NCI-H460 (cell line): ENCODE data around the gene VRTN. TPM values are rescaled to one million over a fixed set of nuclear protein-coding genes. Genes with fewer than 3 reads are reported as not detected.
"Not testable (repeated sequence)": the region's sequence is repeated elsewhere in the genome, so short reads cannot be mapped to it uniquely, and the experiment has no call there.

Experiments used
- DNase-seq: peaks from one replicate; pipeline ENCODE4 v3.0.0-alpha.2; 2016; ENCODE audit warnings: low read depth; ENCODE audit errors: extremely low read depth
- polyA plus RNA-seq: library from polyadenylated mRNA; depleted of rRNA; stranded (reverse); fragments of >200 nt; gene quantifications from 2 replicates; pipeline ENCODE4 v1.2.3, GENCODE V29; 2014; cell fraction: nucleus; rRNA removed
- total RNA-seq: library from RNA; depleted of rRNA; stranded (reverse); fragments of >200 nt; shearing (Covaris generic); gene quantifications from 2 replicates; pipeline ENCODE4 v1.2.3, GENCODE V29; 2014; rRNA removed

VRTN gene, protein sequence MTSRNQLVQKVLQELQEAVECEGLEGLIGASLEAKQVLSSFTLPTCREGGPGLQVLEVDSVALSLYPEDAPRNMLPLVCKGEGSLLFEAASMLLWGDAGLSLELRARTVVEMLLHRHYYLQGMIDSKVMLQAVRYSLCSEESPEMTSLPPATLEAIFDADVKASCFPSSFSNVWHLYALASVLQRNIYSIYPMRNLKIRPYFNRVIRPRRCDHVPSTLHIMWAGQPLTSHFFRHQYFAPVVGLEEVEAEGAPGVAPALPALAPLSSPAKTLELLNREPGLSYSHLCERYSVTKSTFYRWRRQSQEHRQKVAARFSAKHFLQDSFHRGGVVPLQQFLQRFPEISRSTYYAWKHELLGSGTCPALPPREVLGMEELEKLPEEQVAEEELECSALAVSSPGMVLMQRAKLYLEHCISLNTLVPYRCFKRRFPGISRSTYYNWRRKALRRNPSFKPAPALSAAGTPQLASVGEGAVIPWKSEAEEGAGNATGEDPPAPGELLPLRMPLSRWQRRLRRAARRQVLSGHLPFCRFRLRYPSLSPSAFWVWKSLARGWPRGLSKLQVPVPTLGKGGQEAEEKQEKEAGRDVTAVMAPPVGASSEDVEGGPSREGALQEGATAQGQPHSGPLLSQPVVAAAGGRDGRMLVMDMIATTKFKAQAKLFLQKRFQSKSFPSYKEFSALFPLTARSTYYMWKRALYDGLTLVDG
- total RNA-seq: not detected in 2 replicates
- not detected in 2 replicates for polyA plus RNA-seq

DNA sequence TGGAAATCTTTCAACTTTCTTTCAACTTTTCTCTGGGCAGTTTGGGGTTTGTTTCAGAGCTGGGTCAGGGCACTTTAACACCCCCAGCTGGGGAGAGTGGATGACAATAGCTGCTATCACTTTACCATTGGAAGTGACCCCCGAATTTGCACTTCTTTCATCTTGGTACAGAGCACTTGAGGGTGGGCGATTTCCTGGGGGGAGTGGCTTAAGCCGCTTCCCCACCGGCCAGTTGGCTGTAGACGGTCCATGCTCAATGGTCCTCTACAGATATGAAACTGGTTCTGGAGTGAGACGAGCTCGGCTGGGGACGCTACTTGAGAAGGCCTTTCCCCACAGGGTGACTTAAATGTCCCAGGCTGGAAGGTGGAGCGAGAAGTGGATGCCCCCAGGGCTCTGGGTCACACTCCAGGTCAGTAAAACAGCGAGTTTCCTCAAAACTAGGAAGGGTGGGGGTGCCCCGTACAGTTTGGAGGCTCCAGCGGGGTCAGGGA, at the start of gene VRTN:
Gene VRTN, plus strand, starts transcription at position 231 of the 494 bp plus-strand sequence. CDS start 8,313 bp downstream, outside the sequence.
- no peak for DNase-seq

DNA sequence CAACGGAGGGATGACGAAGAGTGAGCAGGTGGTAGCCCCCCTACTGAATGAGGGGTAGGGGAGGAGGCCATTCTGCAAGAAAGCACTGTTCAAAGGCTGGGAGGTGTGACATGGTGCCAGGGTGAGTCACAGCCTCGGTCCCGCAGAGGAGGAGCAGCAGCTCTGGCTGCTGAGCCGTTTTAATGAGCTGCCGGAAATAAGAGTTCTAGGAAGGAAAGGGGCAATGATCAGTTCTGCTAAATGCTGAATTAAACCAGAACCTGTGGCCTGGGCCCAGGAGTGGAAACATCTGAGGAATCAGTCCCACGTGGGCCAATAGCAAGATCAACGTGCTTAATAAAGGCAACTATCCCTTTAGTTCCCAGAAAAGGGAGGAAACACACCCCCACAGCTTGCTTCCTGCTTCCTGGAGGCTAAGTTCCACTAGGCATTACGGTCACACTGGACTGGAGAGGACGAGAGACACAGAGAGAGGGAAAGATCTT, 49.2 kb upstream of the VRTN start:
- no peak for DNase-seq

DNA sequence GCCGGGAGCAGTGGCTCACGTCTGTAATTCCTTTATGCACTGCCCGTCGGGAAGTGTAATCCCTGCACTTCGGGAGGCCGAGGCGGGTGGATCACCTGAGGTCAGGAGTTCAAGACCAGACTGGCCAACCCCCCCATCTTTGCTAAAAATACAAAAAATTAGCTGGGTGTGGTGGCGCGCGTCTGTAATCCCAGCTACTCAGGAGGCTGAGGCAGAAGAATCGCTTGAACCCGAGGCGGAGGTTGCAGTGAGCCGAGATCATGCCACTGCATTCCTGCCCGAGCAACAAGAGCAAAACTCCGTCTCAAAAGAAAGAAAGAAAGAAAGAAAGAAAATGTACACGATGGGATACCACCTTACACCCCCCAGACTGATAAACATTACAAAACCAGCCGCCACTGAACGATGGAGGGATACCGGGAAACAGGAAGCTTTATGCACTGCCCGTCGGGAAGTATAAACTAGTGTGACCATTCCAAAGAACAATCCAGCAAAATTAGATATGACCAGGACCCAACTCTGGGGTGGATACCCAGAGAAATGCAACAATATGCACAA, 46.6 kb upstream of the VRTN start:
- DNase-seq: no peak

DNA sequence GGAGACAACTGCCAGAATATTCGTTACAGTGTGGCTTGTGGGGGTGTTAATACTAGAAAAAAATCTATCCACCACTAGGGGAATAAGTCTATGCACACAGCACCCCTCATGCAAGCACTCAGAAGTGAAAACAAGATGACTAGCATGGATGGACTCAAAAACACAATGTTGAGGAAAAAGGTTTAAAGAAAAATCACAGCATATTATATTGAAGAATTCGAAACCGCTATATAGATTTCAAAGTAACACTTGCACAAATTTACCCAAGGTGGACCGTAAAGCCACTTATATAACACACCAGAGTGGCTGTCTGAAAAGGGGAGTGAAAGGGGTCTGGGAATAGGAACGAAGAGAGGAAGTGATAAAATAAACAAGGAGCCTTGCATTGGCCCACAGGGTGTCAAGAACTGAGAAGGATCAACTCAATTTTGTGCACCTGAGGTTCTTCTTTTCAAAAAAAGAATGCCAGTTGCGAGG, 46.1 kb upstream of the VRTN start:
- peak; percentile 36 for DNase-seq

DNA sequence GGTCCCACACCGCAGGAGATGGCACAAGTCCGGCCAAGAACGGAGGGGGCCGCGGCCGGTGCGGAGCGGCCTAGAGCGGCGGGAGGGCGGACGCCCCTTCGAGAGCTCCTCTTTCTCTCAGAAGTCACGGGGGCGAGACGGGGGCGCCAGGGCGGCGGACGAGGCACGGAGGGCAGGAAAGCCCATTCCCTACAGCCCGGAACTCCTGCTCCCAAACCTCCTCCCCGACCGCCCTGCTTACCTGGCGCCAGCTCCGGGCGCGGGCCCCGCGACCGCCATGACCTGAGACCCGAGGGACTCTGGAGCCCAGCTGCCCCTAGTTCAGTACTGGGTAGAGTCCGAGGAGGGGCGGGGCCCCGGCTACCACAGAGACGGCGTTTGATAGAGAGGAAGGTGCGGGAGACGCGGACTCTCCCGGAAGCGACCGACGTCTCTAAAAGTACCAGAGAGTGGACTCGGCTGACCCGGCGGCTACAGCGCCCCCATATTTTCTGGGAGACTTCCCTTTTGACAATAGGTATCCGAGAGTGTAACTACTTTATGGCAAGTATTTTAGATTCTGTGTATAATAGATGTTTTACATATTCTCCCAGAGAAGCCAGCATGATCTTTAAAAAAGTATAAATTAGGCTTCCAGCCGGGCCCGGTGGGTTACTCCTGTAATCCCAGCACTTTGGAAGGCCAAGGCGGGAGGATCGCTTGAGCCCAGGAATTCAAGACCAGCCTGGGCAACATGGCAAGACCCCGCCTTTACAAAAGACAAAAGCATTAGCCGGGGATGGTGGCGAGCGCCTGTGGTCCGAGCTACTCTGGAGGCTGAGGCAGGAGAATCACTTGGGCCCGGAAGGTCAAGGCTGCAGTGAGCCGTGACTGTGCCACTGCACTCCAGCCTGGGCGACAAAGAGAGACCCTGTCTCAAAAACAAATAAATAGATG, 45.4 kb upstream of the VRTN start, which contains the start of gene ABCD4:
Gene ABCD4, minus strand, starts transcription at position 301 of the 936 bp plus-strand sequence. Its CDS starts 22 bp downstream, at position 279.
- peak; percentile 93 for DNase-seq

DNA sequence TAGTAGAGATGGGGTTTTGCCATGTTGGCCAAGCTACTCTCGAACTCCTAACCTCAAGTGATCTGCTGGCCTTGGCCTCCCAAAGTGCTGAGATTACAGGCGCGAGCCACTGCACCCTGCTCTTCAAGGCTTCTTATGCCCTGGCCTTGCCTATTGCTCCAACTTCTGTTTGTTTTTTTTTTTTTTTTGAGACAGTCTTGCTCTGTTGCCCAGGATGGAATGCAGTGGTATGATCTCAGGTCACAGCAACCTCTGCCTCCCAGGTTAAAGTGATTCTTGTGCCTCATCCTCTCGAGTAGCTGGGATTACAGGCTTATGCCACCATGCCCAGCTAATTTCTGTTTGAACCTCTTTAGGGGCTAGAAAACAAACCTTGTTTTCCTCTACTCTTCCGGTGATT, 39.6 kb upstream of the VRTN start:
- no peak for DNase-seq

DNA sequence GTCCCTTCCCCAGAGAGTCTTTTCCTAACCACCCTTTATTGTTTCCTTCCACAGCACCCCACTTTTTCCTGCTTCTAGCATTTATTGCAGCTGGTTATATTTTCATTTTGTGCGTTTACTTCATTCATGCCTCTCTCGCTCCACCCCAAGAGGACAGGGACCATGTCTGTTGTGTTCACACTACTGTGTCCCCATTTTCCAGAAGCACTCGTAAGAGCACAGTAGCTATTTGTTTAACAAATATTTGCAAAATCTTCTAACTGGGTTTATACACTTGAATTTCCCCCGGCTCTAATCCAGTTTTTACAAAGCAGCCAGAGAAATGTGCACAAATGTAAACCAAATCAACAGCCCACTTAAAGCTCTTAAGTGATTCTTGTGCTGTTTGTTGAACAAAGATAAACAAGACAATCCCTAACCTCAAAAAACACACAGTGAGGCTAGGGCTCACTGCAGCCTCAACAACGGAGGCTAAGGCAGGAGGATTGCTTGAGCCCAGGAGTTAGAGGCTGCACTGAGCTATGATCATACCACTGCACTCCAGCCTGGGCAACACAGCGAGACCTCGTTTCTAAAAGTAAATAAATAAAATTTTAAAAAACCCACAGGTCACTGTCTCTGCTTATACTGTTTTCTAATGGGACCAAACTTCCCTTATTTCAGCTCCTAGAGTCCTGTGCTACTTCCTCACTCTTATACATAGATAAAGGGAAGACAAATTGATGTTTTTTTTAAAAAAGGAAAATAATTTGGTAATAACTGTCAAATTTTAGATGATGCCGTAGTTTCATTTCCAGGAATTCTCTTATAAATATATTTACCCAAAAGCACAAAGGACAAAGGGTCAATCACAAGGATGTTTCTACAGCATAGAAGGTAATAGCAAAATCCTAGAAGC, 38.9 kb upstream of the VRTN start:
- DNase-seq: no peak

DNA sequence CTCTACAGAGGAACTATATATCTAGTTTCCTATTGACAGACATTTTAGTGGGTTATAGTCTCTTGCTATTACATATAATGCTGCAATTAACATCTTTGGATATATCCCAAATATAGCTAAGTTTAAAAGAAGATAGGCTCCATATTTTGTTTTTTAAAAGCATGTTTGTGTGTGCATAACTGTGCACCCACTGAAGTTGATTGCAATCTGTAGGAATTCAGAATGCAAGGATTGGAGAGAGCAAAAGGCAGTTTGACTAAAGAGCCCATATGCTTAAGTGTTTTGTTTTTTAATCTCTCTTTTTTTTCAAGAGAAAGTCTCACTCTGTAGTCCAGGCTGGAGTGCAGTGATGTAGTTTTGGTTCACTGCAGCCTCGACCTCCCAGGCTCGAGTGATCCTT, 36.1 kb upstream of the VRTN start:
- DNase-seq: no peak

DNA sequence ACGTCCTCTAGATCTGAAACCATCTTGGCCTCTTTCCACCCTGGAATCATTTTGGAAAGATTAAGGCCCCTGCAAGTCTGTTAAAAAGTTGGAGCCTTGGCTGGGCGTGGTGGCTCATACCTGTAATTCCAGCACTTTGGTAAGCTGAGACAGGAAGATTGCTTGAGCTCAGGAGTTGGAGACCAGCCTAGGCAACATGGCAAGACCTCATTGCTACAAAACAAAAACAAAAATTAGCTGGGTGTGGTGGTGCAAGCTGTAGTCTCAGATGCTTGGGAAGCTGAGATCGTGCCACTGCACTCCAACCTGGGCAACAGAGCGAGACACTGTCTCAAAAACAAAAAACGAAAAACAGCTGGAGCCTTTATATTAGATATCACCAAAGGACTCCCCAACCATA, 34.7 kb upstream of the VRTN start:
- DNase-seq: no peak

DNA sequence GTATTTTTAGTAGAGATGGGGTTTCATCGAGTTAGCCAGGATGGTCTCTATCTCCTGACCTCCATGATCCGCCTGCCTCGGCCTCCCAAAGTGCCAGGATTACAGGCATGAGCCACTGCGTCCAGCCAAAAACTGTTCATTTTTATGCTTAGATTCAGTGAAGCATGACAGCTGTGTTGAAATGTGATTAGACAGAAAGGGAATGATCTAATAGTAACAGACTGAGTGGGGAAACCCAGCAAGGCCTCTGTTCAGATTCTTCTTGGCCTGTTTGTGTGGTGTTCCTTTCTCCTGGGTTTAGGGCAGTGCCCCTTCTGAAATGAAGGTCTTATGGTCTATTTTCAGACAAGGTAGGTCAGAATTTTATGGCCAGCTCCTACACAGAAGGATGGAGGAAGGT, 33.7 kb upstream of the VRTN start:
- no peak for DNase-seq

DNA sequence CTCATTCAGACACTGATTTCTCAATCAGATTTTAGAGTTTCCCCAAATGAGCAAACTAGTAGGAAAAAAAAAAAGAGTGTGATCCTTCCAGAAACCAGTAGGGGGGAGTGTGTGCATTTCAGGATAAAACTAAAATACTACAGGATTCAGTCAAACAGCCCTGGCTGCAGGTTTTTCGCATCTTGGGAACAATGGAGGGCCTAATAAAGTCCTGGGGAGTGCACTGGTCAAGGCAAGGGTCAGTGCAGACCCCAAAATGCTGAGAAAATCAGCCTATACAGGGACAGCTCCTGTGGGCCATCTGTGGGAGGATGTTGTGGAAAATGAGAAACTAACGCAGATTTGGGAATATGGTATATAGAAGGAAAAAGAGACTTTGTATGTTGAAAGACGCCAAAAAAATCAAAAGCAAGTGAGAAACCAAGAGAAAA, 23.3 kb upstream of the VRTN start:
- DNase-seq: peak; percentile 21

DNA sequence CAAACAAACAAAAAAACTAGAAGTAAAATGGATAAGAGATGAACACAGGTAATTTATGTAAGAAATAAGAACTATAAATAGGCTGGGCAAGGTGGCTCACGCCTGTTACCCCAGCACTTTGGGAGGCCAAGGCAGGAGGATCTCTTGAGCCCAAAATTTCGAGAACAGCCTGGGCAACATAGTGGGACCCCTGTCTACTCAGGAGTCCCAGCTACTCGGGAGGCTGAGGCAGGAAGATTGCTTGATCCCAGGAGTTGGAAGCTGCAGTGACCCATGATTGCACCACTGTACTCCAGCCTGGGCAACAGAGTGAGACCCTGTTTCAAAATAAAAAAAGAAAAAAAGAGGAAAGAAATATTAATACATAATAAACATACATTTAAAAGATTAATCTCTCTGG, 22.8 kb upstream of the VRTN start:
- no peak for DNase-seq

DNA sequence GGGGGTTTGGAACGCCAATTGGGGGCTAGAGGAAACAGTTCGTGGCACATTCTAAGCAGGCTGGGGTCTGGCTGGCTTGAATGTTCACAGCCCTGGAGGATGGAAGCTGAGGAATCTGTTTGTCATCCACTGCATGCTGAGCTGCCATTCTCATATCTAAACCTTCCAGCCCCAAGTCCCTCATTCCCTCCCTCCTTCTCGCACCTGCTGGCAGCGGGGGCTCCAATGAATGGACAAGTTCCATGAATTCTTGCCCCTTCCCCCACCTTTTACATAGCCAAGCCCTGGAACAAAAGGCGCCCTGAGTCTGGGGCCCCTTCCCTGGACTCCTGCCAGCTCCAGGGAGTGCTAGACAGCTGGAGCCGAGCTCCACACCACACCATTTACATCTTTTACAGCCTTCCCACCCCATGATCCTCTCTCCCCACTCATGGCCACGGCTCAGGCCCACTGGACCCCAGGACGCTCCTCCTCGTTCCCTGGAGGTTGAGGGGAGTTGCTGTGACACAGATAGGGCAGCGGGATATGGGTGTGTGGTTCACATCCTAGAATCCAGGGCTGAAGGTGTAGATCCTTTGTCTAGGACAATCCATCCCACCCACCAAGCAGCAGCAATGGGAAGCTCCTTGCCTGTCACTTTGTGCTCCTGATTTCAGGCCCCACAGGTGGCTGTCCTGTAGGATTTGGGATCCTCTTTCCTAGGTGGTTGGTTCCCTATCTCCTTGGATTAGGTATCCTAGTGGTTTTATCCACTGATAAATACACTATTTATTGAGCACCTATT, 21.7 kb upstream of the VRTN start:
- no peak for DNase-seq

DNA sequence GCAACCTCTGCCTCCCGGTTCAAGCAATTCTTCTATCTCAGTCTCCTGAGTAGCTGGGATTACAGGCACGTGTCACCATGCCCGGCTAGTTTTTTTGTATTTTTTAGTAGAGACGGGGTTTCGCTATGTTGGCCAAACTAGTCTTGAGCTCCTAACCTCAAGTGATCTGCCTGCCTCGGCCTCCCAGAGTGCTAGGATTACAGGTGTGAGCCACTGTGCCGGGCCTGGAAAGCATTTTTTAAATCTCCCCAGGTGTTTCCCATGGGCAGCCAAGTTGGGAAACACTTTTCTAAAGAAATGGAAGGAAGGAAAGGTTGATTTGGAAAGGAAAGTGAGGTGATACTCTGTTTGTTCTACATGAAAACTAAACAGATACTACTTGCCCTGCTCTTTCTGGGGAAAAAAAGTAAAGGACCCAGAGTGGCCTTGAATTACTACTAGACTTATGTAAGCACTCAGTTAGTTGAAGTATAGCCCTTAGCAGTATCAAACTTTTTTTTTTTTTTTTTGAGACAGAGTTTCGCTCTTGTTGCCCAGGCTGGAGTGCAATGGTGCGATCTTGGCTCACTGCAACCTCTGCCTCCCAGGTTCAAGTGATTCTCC, 18.2 kb upstream of the VRTN start:
- not testable (repeated sequence) for DNase-seq

DNA sequence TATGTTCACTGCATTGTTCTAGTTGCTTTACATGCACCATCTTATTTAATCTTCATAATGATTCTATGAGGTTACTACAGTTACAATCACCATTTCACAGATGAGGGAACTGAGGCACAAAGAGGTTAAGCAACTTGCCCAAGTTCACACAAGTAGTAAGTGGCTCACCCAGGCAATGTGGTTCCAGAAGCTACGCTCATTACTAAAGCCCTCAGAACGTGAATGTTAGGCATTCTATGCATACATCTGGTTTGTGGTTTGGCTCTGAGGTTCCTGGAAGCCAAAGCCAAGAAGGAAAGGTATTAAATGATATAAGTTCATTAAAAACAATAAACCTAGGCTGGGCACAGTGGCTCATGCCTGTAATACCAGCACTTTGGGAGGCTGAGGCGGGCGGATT, 14.4 kb upstream of the VRTN start:
- DNase-seq: no peak

DNA sequence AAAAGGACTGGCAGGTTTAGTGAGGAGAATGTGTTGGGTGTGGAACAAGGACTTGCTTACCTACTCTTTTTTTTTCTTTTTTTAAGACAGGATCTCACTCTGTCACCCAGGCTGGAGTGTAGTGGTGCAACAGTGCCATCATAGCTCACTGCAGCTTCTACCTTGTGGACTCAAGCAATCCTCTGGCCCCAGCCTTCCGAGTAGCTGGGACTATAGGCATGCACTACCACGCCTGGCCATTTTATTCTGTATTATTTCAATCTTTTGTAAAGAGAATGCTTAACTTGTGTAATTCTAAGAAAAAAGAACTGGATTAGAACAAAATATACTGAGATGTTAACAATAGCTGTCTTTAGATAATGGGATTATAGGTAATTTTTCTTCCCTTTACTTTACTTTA, 1.9 kb upstream of the VRTN start:
- DNase-seq: no peak

DNA sequence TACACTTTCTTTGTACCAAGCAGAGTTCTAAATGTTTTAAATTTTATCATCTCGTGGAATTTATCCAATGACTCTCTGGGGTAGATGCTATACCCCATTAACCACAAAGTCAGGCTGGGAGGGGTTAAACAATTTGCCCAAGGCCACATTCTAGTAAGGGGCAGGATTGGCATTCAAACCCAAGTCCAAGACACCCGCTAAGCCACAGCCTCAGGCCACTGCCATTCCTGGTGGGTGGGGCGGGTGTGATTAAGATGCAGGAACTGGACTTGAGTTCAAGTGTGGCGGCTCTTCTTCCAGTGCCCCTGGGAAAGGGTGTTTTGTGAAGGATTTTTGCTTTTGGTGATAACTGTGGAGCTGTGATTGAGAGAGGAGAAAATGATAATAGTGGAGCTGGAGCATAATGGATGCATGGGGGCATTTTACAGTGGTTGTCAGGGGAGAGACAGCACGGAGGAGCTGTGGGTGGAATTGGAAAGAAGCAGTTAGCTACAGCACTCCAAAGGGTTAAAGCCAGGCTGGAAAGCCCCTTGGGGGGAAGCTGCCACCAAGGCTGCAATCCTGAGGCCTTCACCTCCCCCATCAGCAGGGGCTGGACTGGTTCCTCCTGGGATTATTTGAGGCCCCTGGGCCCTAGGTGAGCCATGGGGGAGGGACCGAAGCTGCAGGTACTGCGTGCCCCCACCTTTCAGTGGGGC, 1.0 kb upstream of the VRTN start:
- no peak for DNase-seq
